A673 (cell line): ENCODE data around the gene UBA6.

Source experiments
- CTCF ChIP-seq: fragments of 300-800, 200-600 bp; sonication (generic); conservative IDR thresholded peaks from 2 replicates; pipeline ENCODE4 v1.5.1; 2017; ENCODE audit warnings: low read depth, mild to moderate bottlenecking, antibody characterized with exemption, low read length, moderate library complexity, mixed read lengths
- EZH2 ChIP-seq: fragments of 200-600 bp; sonication (generic); IDR thresholded peaks from 2 replicates; pipeline ENCODE4 v1.6.1; 2017; ENCODE audit warnings: borderline replicate concordance, low read depth, mild to moderate bottlenecking, mixed read lengths, antibody characterized with exemption, low read length; ENCODE audit not compliant: poor library complexity, severe bottlenecking

DNA sequence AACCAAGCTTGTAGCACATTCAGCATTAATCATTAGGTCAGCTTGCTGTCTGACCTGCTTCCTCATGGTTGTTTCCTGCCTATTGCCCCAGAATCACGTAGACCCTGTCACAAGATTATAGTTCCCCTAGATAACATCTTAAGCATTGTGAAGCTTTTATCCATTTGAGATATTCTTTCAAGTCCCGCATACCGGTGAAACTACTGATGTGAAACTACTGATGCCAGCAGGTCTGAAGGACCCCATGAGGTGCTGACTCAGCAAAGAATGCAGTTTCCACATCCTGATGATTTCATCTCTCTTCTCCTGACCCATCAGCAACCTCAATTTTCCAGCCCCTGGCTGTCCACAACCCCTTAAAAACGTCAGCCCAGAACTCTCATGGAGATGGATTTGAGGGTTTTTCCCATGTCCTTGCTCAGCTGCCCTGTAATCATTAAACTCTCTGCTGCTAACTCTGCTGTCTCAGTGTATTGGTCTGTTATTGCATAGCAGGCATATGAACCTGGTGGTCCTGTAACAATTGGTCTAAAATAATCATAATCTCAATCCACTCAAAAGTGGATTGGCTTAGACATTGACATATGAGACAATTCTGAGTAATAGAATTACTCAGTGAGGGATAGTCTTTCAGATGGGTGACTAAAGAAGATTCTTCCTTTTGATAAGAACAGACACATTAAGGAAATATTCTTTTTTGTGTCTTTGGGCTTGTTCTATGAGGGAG, 26.3 kb upstream of the UBA6 start:
- no peak for TF ChIP-seq CTCF
- TF ChIP-seq EZH2, result no peak
